ENCODE measurements around the gene ASB2.

The ASB2 gene

DNA sequence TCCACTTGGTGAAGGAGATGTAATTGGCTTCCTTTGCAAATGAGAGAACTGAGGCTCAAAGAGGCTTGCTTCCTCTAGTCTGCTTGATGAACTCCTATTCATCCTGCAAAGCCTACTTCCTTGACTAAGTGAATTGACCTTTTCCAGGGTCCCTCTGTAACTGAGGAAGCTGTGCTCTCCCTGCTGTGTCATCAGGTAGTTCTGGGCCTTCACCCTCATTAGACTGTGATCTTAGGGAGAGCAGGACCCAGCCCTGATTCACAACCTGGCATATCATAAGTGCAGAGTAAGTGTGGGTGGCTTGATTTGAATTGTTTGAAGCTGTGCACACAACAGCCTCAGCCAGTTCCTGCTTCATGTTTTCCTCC is 16.3 kb downstream of the ASB2 start:
- DNase-seq = no peak

DNA sequence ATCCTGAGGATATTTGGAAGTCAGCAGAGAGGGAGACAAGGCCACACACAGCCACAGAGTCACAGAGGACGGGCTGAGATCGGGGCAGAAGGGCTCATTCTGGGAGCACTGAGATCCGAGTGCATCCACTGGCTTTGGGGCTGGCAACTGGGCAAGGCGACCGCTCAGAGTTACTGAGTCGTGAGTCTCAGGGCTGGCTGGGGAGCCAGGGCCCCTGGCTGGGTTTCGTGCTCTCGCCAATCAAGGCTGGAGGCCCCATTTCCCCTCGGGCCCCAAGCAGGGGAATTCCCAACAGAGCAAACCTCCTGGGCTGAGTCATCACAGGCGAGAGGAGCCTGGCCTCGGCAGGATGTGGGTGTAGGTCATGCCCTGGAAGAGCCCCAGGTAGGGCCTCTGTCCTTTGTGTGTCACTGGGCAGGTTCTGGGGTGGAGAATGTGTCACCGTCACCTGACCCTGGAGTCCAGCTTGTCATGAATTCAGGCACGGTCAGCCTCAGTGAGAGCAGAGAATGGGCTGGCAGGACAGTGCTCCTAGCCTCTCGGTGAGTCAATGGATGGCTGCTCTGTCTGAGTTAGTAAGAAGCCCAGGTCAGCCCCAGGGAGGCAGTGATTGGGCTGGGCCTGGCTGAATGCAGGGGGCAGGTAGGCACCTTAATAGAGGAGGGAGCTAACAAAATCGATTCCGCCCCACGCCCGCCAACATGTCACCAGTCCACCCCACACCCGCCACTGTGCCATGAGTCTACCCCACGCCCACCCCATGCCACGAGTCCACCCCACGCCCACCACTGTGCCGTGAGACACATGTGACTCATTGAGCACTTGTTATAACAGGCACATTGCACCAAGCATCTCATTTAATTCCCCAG is 16.9 kb downstream of the ASB2 start:
- peak; percentile 77 to 79 for DNase-seq

DNA sequence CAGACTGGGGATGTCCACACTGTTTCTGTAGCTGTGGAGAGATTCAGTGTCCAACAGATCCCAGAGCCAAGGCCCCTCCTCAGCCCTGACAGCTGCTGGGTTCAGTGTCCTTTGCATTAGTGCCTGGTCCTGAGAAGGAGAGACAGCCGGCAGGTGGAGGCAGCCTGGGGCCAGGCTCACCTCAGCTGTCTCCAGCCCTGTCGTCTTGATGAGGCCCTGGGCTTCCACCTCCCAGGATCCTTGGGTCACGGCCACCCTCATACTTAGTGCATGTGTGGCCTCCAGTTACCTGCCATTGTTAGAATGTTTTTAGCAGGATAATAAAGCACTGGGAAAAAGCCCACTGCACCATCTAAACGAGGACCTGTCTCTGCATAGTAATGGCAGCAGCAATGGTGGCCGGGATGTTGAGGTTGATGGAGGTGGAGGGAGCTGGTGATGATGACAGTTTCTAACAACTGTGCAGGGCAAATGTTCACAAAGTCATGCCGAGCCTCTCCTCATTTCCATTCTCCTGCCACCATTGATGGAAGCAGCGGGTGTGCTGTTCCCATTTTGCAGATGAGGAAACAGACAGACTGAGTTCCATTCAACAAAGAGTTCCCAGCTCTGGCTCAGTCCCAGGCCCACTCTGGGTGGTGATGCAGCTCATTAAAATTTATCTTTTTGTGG is 17.7 kb downstream of the ASB2 start:
- no peak for DNase-seq

DNA sequence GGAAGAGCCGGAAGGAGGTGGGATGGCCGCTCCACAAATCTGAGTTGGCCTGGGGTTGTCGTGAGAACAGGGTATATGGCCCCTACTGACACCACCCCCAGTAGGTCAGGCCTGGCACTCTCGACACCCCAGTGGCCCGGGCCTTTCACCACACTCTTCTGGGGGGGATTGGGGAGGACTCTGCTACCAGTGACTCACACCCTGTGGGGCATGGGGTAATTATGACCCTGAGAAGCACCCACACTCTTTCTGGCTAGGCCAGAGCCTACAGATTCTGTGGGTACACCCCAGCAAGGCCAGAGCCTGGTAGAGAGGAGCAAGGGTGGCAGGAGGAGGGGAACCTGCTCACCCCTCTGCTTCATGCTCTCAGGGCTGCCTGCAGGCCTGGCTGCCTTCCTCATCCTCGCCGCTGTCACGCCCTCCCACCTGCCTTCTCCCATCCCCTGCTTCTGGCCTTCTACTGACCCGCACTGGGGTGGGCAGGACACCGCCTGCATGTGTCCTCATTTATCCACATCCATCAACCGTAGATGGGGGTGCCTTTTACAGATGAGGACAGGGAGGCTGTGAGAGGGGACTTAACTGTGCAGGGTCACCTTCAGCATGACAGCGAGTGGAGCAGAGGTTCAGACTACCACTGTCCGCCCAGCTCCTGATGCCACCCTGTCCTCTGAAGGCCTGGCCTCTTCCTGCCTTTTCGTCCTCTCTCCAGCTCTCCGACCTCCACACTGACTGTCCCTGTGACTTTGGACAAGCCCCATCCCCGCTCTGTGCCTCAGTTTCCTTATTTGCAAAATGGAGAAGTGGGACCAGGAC is 18.4 kb downstream of the ASB2 start:
- DNase-seq = no peak

GRCh38 chr14:93957333-93957710 is 19.0 kb downstream of the ASB2 start:
- DNase-seq = no peak

DNA sequence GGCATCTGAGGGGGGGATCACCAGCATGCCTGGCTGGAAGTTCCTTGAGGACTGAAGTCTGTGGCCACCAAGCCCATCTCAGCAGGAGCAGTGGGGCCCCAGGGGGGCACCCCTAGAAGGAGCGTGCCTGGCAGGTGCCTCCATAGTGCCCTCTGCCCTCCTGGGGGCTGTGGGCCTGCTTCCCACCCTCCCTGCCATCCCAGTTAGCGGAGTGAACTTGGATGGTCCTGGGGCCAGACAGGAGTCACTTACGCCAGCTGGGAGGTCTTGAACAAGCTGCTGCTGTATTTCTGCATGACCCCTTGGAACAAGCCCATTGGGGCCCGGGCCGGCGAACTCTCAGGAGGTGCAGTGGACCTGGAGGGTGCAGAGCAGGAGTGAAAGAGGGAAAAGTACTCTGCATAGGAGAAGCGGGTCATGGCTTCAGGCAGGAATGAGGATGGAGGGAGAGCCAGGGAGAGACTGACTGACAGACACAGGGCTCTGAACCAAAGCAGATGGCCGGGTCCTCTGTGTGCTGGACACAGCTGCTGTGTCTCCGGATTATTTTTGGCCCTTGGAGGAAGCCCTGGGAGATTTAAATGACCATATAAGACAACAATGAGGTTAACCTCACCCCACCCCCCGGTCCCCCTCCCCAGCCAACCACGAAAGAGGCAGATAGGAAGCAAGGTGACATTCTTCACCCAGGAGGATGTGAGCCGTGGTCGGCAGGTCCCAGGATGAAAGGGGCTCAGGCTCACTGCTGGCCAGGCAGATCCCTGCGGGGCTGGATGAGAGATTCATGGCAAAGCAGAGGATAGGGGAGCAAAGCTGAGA is 19.6 kb downstream of the ASB2 start:
- DNase-seq = no peak

- no peak for DNase-seq
Observed at GRCh38 chr14:93955850-93956481, 20.4 kb downstream of the ASB2 start.

DNA sequence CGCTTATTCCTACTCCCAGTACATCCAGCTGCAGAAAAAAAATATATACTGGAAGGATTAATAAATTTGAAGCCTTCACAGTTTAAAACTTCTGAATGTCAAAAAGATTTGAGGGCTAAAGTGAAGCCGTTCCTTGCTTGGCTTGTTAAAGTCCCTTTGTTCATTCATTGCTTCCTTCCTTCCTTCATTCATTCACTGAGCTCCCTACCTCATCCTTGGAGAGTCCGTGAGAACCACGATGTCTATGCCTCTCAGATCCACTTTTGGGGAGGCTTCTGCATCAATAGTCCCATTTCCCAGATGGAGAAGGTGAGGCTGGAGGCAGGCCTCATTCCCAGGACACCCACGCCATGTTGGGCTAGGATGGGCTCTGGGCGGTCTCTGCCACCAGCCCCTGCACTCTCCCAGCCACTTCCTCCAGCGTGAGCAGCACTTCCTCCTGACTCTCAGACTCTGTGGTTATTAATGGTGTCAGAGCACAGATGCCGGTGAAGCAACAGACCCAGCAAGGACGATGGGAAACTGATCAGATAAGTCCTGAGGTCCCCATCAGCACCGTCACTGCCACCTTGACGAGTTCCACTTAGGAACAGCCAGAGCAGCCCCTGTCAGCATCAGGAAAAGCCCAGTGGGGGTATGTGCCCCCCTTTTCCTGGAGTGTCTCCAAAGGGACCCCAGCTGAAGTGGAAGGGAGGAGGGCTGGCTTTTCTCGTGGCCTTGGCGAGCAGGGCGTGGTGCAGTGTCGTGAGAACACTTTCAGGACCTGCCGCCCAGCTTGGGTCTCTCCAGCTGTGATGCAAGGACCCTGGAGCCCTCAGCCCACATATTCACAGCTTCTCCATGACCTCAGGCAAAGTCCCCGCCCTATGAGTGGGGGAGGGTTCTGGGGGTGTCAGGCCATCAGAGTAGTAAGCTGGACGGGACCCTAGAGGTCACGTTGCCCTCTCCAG is 21.2 kb downstream of the ASB2 start:
- DNase-seq = peak; percentile 42 to 72

GRCh38 chr14:93954516-93954830 is 21.9 kb downstream of the ASB2 start:
- no peak for DNase-seq

DNA sequence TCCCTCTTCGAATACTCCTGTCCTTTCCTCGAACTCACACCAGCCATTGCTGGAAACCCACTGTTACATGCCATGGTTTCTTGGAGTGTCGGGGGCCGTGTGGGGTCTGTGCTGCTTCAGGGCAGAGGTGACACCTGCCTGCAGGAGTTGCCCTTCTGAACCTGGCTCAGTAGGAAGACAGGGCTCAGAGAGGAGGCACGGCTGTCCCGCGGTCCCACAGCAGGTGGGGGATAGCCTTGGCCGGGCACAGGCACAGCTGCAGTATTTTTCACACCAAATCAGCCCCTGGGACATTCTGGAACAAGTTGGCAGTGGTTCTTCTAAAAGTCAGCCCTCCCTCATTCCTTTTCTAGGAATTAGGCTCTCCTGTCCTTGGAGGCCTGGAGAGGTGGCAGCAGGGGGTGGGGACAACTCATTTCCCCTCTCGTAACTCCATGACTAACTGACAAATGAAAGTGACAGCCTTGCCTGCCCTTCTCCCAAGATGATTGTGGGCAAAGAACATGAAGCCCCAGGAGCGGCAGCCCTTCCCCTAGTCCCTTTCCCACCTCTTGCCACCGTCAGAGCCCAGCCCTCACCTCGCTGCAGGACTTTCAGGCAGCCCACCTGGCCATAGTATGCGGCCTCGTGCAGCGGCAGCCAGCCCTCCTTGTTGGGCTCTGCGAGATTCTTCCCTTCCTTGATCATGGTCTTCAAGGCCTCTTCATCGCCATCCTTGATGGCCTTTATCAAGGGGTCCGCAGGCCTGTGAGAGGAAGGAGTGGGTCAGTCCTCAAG is 22.4 kb downstream of the ASB2 start:
- DNase-seq = no peak

GRCh38 chr14:93953263-93953662 is 23.1 kb downstream of the ASB2 start:
- no peak for DNase-seq

DNA sequence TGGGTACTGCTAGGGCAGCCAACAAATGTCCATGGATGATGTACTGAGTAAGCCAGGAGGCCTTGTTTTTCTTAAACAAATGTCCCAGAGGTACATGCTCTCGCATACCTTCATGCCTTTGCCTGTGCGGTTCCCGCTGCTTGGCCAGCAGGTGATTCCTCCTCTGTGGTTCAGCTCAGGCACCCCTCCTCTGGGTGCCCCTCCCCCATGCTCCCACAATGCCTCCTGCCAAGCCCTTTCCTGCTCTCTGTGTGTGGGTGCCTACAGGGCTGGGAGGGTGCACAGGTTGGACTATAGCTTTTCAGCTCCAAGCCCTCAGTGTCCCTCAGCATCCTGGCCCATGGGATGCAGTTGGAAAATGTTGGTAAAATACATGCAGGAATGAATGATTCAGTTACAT is 23.5 kb downstream of the ASB2 start:
- DNase-seq = no peak

GRCh38 chr14:93951635-93952540 is 24.5 kb downstream of the ASB2 start:
- DNase-seq = no peak

- DNase-seq = no peak
Observed at GRCh38 chr14:93950948-93951634, 25.3 kb downstream of the ASB2 start.

- no peak for DNase-seq
Observed at GRCh38 chr14:93949511-93950075, 26.8 kb downstream of the ASB2 start.

GRCh38 chr14:93947282-93947681 is 29.1 kb downstream of the ASB2 start:
- DNase-seq = no peak

GRCh38 chr14:93946541-93947090 is 29.8 kb downstream of the ASB2 start:
- DNase-seq = no peak

DNA sequence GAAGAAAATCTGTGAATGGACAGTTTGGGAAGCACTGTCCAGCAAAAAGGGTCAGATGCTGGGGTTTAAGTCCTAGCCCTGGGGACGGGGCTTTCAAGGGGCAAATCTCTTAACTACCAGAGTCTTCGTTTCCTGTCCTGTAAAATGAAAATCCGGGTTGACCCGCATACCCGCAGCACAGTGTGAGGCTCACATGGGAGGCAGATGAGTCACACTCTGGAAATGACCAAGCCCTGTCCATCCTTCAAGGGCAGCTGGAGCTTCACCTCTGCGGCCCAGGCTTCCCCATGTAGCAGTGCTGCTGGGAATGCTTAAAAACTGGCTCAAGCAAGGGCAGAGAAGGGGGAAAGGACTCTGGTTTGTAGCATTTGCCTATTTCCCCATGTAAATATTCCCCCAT is 30.3 kb downstream of the ASB2 start:
- no peak for DNase-seq
